GM12878 (cell line): ENCODE measurements around the gene CTNNA1. TPM values are rescaled to one million over a fixed set of nuclear protein-coding genes. Genes with fewer than 3 reads are reported as not detected.

Experiments
- ATAC-seq: fragments of 200-7000 bp; cut with Tn5 transposase; 3 replicates; pipeline ENCODE4 v1.9.1; 2020; ENCODE audit warnings: mild to moderate bottlenecking, moderate library complexity
- BruUV-seq: library from RNA; stranded (reverse); fragments of 400-500 nt; replicated peaks from 2 replicates; lab custom pipeline; 2021; lab: Mats Ljungman, UMichigan
- CTCF ChIA-PET: fragments of 300-600 bp; sonication (Branson Sonifier 250); formaldehyde crosslinking; extraction: SDS; loops from one replicate; lab custom pipeline; 2021; ENCODE audit warnings: inconsistent platforms; lab: Yijun Ruan, JAX
- POLR2A ChIA-PET: fragments of 350-600 bp; formaldehyde crosslinking; extraction: SDS; loops from one replicate; lab custom pipeline; 2021; ENCODE audit warnings: inconsistent platforms; lab: Charles Lee
- RAD21 ChIA-PET: fragments of 300-600 bp; sonication (Branson Sonifier 250); formaldehyde crosslinking; loops from one replicate; lab custom pipeline; 2023; ENCODE audit warnings: antibody characterized with exemption; ENCODE audit not compliant: unreplicated experiment; lab: Charles Lee
- SMC1A ChIA-PET: fragments of 300-600 bp; sonication (Branson Sonifier 250); formaldehyde crosslinking; loops from one replicate; lab custom pipeline; 2023; ENCODE audit not compliant: unreplicated experiment, uncharacterized antibody; lab: Charles Lee
- DNase-seq: peaks from one replicate; pipeline ENCODE4 v3.0.0-alpha.2; 2011; ENCODE audit warnings: low read depth, low spot score
- FAIRE-seq: peaks from 3 replicates; lab custom pipeline; 2011; peaks lifted over from hg19 to GRCh38; lab: Jason Lieb, UNC
- H2AFZ ChIP-seq: 2 replicates; pipeline ENCODE4 v1.6.0; 2011; ENCODE audit warnings: low read depth, low read length, control low read depth; ENCODE audit not compliant: control insufficient read depth
- H3K27ac ChIP-seq: 2 replicates; pipeline ENCODE4 v1.5.1; 2011; ENCODE audit warnings: control low read depth; ENCODE audit not compliant: control insufficient read depth, insufficient read depth
- H3K27me3 ChIP-seq, 2 experiments: replicated peaks in 1 of 2; 2 replicates each; pipeline versions ENCODE4 v1.6.0 to v1.6.1; 2011; ENCODE audit warnings: low read length in 1 of 2; ENCODE audit not compliant: control insufficient read depth in 2 of 2, insufficient read depth in 2 of 2
- H3K36me3 ChIP-seq, 2 experiments: 2 replicates each; pipeline ENCODE4 v1.5.1; 2011; ENCODE audit warnings: low read length in 1 of 2; ENCODE audit not compliant: control insufficient read depth in 2 of 2, insufficient read depth in 2 of 2
- H3K4me1 ChIP-seq: 2 replicates; pipeline ENCODE4 v1.6.1; 2011; ENCODE audit warnings: mild to moderate bottlenecking, low read length, moderate library complexity, mixed read lengths; ENCODE audit not compliant: control insufficient read depth, insufficient read depth
- H3K4me2 ChIP-seq: 2 replicates; pipeline ENCODE4 v1.6.0; 2011; ENCODE audit warnings: control low read depth; ENCODE audit not compliant: control insufficient read depth, insufficient read depth
- H3K4me3 ChIP-seq: fragments of 200-600 bp; sonication (generic); 2 replicates; pipeline ENCODE4 v1.5.1; 2016
- H3K79me2 ChIP-seq: 2 replicates; pipeline ENCODE4 v1.6.0; 2011; ENCODE audit warnings: low read length; ENCODE audit not compliant: control insufficient read depth, insufficient read depth
- H3K9ac ChIP-seq: 2 replicates; pipeline ENCODE4 v1.8.0; 2011; ENCODE audit warnings: low read length, control low read depth, mixed read lengths; ENCODE audit not compliant: control insufficient read depth, insufficient read depth
- H3K9me3 ChIP-seq: replicated peaks from 3 replicates; pipeline ENCODE4 v1.5.1; 2011; ENCODE audit warnings: mild to moderate bottlenecking, low read length; ENCODE audit not compliant: control insufficient read depth, insufficient read depth
- H4K20me1 ChIP-seq: 2 replicates; pipeline ENCODE4 v1.6.0; 2011; ENCODE audit not compliant: control insufficient read depth, insufficient read depth
- ESRRA ChIP-seq: IDR thresholded peaks from 2 replicates; pipeline ENCODE4 v1.6.1; 2012; ENCODE audit warnings: mild to moderate bottlenecking, low read length, improper control_type of control experiment
- GATAD2B ChIP-seq: fragments of 450-650 bp; conservative IDR thresholded peaks from 2 replicates; pipeline ENCODE4 v1.6.1; 2017; ENCODE audit warnings: low read depth, mild to moderate bottlenecking, moderate library complexity
- MEF2A ChIP-seq: IDR thresholded peaks from 2 replicates; pipeline ENCODE4 v1.6.1; 2011; ENCODE audit warnings: low read depth, mild to moderate bottlenecking, low read length, moderate library complexity; ENCODE audit not compliant: insufficient read depth
- PBX3 ChIP-seq: IDR thresholded peaks from 2 replicates; pipeline ENCODE4 v1.6.1; 2011; ENCODE audit warnings: mild to moderate bottlenecking, low read depth, low read length, moderate library complexity; ENCODE audit not compliant: insufficient replicate concordance
- RUNX3 ChIP-seq: IDR thresholded peaks from 2 replicates; pipeline ENCODE4 v1.6.1; 2012; ENCODE audit warnings: low read length, inconsistent platforms
- WGBS: methylation state at CpG from one replicate; pipeline ENCODE4 v1.1.6; 2016; ENCODE audit warnings: low lambda C conversion rate; ENCODE audit not compliant: insufficient replicate concordance, insufficient coverage; ENCODE audit errors: missing lambda C conversion rate; 5-methylcytosine and 5-hydroxymethylcytosine counted together
- in situ Hi-C: fragments of 300-500 bp; cut with MboI; formaldehyde crosslinking; loops from 9 replicates; pipeline ENCODE4 v1.14.3; 2018; ENCODE audit warnings: mixed read lengths
- intact Hi-C: fragments of 100-400 bp; cut with micrococcal nuclease; formaldehyde crosslinking; loops from one replicate; pipeline ENCODE4 v1.14.2; 2022; ENCODE audit not compliant: unreplicated experiment
- polyA plus RNA-seq, 11 experiments: library from polyadenylated mRNA; depleted of rRNA in 4 of 11; unstranded in 6 of 11; stranded (reverse) in 5 of 11; fragments of >200 nt; fragmentation: Nextera tagmentation in 4 of 11; fragmentation: Illumina TruSeq in 1 of 11; extraction: Ambion mirVana in 4 of 11; extraction: Trizol in 1 of 11; gene quantifications; 1 replicate in 1 of 11; 2 replicates in 10 of 11; pipeline versions ENCODE4 v1.2.1 to v1.2.3, GENCODE V29; 2011 to 2016; ENCODE audit warnings: inconsistent platforms in 2 of 11, missing spikeins in 2 of 11, low read depth in 1 of 11
- total RNA-seq, 4 experiments: library from RNA; depleted of rRNA in 3 of 4; stranded (reverse); fragments of >200 nt in 3 of 4; fragmentation: Illumina TruSeq in 1 of 4; extraction: Trizol in 1 of 4; gene quantifications; 2 replicates each; pipeline versions ENCODE4 v1.2.1 to v1.2.3, GENCODE V29; 2013 to 2021
- TF ChIP-seq, protein P1 (sequence below): fragments of 450-650 bp; conservative IDR thresholded peaks from 2 replicates; pipeline ENCODE4 v1.6.1; 2017; ENCODE audit warnings: mild to moderate bottlenecking, moderate library complexity

The CTNNA1 gene
- total and polyA plus RNA-seq, 10 of the 15 experiments (the other 5 are each of a cell fraction or from before 2014, with no cell fraction given) = 32.6 to 104 (median 57.7) TPM

DNA sequence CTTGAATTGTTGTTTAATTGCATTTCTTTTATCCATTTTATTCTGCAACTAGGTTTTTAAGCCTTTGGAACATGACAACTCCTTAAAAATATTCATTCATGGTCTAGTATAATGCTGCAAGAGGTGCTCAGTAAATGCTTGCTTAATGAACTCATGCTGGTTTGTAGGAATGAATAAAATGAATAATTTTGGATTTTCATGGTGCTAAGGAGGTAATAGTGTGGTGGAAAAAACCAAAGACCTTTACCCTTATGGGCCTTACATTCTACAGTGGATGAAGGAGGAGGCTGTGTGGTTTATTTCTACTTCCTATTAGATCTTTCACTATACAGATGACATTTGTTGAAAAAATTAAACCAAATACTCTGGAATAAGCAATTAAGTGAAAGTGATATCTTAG is 78.5 kb downstream of the CTNNA1 start:
- H3K27ac ChIP-seq = no peak overlapping the region
- no peak for ATAC-seq
- no peak for FAIRE-seq
- ChIA-PET RAD21 (no interaction called here), SMC1A (interaction anchor here (0.9 kb wide), 1 partner anchor 14 kb away, joined by 3 read pairs; no protein-coding TSS in a partner anchor), CTCF (no interaction called here), POLR2A (no interaction called here)
- peaks cover 0 to 7% of the 10 kb centered on the region in 2 experiments; a peak in 2 of 4 replicates for H3K36me3 ChIP-seq
- no peak overlapping the region for H3K4me2 ChIP-seq
- H3K79me2 ChIP-seq = no peaks in the 10 kb centered on the region
- H4K20me1 ChIP-seq = no peaks in the 10 kb centered on the region
- BruUV-seq = no TSS peak
- H3K9ac ChIP-seq = no peak overlapping the region
- H3K4me3 ChIP-seq = no peak overlapping the region
- no peaks in the 10 kb centered on the region for H3K27me3 ChIP-seq
- no peak for DNase-seq
- H3K4me1 ChIP-seq = no peaks in the 10 kb centered on the region
- in situ Hi-C loops = no loop called here
- intact Hi-C loops = no loop called here
- no peak overlapping the region for H2AFZ ChIP-seq
- no peaks in the 10 kb centered on the region for H3K9me3 ChIP-seq
- TF ChIP-seq GATAD2B = no peak
- TF ChIP-seq MEF2A = no peak
- TF ChIP-seq ESRRA = no peak
- TF ChIP-seq, protein P1, sequence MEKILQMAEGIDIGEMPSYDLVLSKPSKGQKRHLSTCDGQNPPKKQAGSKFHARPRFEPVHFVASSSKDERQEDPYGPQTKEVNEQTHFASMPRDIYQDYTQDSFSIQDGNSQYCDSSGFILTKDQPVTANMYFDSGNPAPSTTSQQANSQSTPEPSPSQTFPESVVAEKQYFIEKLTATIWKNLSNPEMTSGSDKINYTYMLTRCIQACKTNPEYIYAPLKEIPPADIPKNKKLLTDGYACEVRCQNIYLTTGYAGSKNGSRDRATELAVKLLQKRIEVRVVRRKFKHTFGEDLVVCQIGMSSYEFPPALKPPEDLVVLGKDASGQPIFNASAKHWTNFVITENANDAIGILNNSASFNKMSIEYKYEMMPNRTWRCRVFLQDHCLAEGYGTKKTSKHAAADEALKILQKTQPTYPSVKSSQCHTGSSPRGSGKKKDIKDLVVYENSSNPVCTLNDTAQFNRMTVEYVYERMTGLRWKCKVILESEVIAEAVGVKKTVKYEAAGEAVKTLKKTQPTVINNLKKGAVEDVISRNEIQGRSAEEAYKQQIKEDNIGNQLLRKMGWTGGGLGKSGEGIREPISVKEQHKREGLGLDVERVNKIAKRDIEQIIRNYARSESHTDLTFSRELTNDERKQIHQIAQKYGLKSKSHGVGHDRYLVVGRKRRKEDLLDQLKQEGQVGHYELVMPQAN = no peak

GRCh38 chr5:138832218-138832617 is 79.0 kb downstream of the CTNNA1 start:
- ChIA-PET RAD21 (no interaction called here), SMC1A (interaction anchor here (0.9 kb wide), 1 partner anchor 13 kb away, joined by 3 read pairs; no protein-coding TSS in a partner anchor)
- Histone ChIP-seq H3K4me3 (no peak overlapping the region), H3K9me3 (no peaks in the 10 kb centered on the region), H3K36me3 (peaks cover 0 to 7% of the 10 kb centered on the region in 2 experiments; a peak in 2 of 4 replicates)
- TF ChIP-seq PBX3 (no peak), RUNX3 (peak; percentile 22; the same call in 1 of the 2 replicates)
- TF ChIP-seq, all 136 proteins: peak for 1
- no peak overlapping the region for H3K27ac ChIP-seq
- no peak overlapping the region for H3K4me2 ChIP-seq
- DNase-seq (no peak), ATAC-seq (no peak), FAIRE-seq (no peak)
- H3K9ac ChIP-seq = no peak overlapping the region
- in situ Hi-C loops (no loop called here), intact Hi-C loops (no loop called here)
- no TSS peak for BruUV-seq
- no peaks in the 10 kb centered on the region for H3K79me2 ChIP-seq
- H2AFZ ChIP-seq = no peak overlapping the region
- ChIA-PET CTCF (interaction anchor here (0.9 kb wide), 1 partner anchor 42 kb away, joined by 3 read pairs; no protein-coding TSS in a partner anchor), POLR2A (no interaction called here)
- 95% methylated on average over 2 of the region's 2 CpGs for WGBS
- no peaks in the 10 kb centered on the region for H3K4me1 ChIP-seq
- no peaks in the 10 kb centered on the region for H4K20me1 ChIP-seq
- H3K27me3 ChIP-seq = no peaks in the 10 kb centered on the region
